Cortex of kidney (tissue), 1 donor: ENCODE data around the gene NARS2.
"Not testable (repeated sequence)": the region's sequence is repeated elsewhere in the genome, so short reads cannot be mapped to it uniquely, and the experiment has no call there.

Experiments used
- DNase-seq: peaks from one replicate; lab custom pipeline; 2025; lab: John Stamatoyannopoulos, UW

The NARS2 gene, protein sequence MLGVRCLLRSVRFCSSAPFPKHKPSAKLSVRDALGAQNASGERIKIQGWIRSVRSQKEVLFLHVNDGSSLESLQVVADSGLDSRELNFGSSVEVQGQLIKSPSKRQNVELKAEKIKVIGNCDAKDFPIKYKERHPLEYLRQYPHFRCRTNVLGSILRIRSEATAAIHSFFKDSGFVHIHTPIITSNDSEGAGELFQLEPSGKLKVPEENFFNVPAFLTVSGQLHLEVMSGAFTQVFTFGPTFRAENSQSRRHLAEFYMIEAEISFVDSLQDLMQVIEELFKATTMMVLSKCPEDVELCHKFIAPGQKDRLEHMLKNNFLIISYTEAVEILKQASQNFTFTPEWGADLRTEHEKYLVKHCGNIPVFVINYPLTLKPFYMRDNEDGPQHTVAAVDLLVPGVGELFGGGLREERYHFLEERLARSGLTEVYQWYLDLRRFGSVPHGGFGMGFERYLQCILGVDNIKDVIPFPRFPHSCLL

DNA sequence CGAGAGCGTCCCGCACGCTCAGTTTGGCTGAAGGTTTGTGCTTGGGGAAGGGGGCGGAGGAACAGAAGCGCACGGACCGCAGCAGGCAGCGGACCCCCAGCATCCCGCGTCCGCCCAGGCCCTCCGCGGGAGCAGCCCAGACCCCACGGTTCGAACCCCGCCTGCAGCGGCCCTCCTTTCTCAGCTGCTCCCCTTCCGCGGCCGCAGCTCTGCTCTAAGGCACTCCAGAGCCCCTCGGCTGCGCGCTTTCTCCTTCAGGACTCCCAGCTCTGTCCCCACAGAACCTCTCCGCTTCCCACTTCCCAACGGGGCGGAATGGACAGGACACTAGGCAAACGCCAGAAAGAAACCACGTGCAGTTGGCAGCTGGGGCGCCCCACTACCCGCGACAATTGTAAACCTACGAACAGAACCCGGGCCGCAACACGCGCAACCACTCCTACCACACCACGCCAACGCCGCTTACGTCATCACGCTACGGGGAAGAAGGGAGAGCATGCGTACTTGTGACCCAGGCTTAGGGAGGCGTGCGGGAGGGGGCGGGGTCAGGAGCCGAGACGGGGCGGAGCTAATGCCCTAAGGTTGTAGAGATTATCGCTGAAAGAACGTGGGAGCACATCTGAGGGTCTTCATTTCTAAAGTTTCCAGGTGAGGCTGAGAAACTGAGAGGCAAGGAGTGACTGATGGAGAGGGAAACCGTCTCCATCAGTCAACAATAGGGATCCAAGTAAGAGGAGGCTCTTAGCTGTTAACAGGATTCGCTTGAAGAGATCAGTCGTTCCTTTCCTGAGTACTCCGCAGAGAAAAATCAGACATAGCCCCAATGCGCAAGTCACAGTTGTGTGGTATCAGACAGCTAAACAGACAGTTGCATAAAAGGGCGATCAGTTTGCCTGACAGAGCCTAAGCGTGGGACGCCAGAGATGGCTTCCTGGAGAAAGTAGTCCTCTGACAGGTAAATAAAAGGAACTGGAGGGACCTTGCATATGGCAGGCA is at the start of gene NARS2:
TSS of gene NARS2 (minus strand) at position 479 of the 996 bp plus-strand sequence. CDS start at position 103, 376 bp downstream.
- DNase-seq = no peak

DNA sequence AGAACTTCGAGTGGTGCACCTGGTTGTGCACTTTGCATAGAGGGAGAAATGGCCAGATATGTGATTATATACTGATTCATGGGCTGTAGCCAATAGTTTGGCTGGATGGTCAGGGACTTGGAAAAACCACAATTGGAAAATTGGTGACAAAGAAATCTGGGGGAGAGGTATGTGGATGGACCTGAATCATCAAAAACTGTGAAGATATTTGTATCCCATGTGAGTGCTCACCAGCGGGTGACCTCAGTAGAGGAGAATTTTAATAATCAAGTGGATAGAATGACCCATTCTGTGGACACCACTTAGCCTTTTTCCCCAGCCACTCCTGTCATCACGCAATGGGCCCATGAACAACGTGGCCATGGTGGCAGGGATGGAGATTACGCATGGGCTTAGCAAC is 48.0 kb upstream of the NARS2 start:
- no peak for DNase-seq

DNA sequence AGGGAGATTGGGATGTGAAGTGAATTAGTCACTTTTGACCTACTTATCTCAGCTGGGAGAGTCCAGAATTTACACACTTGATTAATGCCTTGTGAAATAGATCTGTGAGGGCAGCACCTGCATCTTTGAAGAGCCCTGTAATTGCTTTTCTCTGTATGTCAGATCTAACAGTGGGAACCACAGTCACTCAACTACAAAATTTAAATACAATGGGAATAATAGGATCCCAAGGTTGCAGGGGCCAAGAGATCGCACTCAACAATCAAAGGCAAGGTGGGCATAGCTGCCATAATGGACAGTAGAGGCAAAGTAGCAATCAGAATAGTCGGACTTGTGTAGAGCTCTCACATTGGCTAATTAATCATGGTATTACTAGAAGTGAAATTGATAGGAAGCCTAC is 45.5 kb upstream of the NARS2 start:
- no peak for DNase-seq

GRCh38 chr11:78615724-78616123 is 41.1 kb upstream of the NARS2 start:
- no peak for DNase-seq

- no peak for DNase-seq
Observed at GRCh38 chr11:78613378-78613813, 38.7 kb upstream of the NARS2 start.

DNA sequence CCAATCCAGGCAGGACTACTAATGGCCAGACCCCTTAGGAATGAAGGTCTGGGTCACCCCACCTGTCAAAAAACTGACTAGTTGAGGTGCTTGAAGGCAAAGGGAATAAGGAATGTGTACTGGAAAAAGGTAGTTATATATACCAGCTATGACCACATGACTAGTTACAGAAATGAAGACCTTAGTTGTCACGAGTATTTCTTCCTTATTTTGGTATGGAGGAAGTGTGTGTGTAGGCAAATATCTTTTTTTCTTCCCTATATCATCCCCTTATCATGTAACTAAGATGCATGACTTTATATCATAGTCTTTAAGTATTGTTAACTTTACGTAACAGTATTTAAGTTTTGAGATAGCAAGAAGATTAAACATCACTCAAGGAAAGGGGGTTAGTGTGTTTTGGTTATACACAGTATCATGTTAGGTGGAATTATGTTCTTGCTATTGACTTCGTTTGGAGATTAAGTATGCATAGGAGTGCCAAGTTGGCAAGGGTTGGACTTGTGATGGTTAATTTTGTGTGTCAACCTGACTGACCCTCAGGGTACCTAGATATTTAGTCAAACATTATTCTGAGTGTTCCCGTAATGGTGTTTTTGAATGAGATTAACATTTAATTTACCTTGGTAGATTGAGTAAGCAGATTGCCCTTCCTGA is 38.2 kb upstream of the NARS2 start:
- DNase-seq = no peak

DNA sequence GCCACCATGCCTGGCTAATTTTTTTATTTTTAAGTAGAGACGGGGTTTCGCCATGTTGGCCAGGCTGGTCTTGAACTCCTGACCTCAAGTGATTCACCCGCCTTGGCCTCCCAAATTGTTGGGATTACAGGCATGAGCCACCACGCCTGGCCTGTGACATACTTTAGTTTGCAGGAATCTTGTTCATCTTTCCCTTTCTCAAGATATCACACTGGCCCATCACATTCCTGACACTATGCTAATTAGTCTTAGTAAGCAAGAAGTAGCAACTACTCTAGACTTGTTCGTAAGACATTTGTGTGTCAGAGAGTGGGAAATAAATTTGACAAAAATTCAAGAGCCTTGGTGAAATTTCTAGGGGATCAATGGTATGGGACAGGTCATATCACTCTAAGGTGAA is 34.7 kb upstream of the NARS2 start:
- DNase-seq = not testable (repeated sequence)

DNA sequence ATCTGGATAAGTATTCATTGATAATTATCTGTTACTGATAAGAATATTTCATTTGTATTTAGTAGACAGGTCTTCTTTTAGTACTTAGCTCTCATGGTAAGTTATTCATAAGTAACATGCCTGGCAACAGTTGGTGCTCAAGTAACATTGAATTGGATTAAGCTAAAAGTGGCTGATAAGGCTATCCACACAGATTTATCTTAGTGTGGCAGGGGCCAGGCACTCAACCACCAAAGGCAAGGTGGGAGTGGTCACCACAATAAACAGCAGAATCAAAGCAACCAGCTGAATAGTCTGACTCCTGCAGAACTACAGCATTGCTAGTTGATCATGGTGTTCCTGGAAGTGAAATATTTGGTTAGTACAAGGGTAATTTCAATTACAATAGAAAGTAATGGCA is 33.0 kb upstream of the NARS2 start:
- DNase-seq = no peak

DNA sequence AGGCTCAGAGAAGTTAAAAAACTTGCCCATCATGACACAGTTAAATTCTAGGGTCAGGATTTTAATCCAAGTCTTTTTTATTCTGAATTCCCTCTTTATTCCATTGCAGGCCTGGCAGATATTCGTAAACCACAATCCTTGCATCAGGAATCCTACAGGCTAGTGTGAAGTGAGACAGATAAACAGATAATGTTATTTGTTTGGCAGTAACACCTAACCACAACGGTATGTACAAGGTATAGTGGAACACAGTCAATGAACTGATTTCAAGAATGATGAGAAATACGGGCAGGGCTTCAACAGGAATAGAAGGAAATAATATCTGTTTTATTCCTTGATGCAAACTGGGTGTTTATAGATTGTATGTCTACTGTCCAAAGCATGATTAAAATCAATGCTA is 32.0 kb upstream of the NARS2 start:
- no peak for DNase-seq

DNA sequence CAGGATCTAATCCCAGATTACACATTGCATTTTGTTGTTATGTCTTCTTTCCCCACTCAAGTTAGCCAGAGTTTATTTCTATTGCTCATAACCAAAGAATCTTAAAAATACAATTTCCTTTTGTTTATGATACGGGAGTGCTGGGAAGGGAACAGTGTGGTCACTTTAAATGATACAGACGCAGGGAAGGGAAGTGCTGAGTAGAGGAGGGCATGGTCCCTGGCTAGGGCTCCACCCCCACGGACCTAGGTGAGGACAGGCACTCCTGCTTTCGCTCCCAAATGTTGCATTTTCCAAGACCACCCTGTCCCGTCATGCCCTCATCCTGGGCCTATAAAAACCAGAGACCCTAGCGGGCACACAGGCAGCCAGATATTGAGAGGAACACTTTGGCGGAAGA is 30.6 kb upstream of the NARS2 start:
- no peak for DNase-seq

GRCh38 chr11:78603792-78604191 is 29.1 kb upstream of the NARS2 start:
- no peak for DNase-seq

DNA sequence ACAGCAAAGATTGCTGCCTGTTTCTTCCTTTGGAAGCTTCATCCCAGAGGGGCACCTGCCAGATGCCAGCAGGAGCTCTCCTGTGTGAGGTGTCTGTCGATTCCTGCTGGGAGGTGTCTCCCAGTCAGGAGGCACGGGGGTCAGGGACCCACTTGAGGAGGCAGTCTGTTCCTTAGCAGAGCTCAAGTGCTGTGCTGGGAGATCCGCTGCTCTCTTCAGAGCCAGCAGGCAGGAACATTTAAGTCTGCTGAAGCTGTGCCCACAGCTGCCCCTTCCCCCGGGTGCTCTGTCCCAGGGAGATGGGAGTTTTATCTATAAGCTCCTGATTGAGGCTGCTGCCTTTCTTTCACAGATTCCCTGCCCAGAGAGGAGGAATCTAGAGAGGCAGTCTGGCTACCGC is 28.1 kb upstream of the NARS2 start:
- not testable (repeated sequence) for DNase-seq

DNA sequence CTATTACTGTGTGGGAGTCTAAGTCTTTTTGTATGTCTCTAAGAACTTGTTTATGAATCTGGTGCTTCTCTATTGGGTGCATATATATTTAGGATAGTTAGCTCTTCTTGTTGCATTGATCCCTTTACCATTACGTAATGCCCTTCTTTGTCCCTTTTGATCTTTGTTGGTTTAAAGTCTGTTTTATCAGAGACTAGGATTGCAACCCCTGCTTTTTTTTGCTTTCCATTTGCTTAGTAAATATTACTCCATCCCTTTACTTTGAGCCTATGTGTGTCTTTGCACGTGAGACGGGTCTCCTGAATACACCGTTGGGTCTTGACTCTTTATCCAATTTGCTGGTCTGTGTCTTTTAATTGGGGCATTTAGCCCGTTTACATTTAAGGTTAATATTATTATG is 26.4 kb upstream of the NARS2 start:
- DNase-seq = not testable (repeated sequence)

DNA sequence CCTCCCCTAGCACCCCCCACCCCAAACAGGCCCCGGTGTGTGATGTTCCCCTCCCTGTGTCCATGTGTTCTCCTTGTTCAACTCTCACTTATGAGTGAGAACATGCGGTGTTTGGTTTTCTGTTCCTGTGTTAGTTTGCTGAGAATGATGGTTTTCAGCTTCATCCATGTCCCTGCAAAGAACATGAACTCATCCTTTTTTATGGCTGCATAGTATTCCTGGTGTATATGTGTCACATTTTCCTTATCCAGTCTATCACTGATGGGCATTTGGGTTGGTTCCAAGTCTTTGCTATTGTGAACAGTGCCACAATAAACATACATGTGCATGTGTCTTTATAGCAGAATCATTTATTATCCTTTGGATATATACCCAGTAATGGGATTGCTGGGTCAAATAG is 22.9 kb upstream of the NARS2 start:
- not testable (repeated sequence) for DNase-seq

- DNase-seq = no peak
Observed at GRCh38 chr11:78595436-78596130, 20.9 kb upstream of the NARS2 start.

GRCh38 chr11:78594814-78595213 is 20.1 kb upstream of the NARS2 start:
- DNase-seq = no peak

DNA sequence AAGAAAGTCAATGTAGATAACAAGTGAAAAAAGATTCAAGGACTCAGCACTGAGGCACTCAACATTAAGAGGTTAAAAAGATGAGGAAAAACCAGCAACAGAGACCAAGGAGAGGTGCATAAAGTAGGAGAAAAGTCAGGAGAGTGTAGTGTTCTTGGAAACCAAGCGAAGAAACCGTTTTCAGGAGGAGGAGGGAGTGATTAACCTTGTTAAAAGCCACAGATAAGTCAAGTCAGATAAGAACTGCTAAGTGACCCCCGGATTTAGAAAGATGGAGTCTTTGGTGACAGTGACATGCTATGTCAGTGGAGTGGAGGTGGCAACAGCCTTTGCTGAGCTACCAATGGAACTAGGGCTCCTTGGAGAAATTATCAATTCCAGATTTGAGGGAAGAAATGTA is 13.9 kb upstream of the NARS2 start:
- no peak for DNase-seq

DNA sequence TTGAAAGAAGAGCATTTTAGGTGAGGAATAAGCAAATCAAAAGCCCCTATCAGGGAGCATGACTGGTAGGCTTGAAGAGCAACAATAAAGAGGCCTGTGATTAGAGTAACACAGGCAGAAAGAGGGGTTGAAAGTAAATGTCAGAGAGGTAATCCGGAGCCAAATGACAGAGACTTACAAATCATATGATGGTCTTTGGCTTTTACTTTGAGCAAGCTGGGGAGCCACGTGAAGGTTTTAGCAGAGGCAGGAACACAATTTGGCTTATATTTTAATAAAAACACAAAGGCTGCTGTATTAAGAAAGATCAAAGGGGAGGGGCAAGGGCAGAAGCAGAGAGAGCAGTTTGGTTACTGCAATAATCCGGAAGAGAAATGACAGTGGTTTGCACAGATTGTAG is 12.8 kb upstream of the NARS2 start:
- DNase-seq = no peak

GRCh38 chr11:78586452-78587046 is 11.9 kb upstream of the NARS2 start:
- DNase-seq = no peak

DNA sequence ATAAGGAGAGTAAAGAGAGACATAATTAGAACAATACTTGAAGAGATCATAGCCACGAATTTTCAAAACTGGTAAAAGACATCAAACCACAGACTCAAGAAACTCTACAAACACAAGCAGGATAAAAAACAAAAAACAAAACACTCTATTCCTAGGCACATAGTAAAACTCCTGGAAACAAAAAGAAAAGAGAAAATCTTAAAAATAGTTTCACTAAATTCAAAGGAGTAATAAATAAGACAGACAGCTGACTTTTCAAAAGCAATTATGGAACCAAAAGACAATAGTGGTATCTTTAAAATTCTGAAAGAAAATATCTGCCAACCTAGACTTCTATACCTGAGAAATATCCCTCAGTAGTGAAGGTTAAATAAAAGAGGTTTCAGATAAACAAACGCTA is 9.2 kb upstream of the NARS2 start:
- no peak for DNase-seq

DNA sequence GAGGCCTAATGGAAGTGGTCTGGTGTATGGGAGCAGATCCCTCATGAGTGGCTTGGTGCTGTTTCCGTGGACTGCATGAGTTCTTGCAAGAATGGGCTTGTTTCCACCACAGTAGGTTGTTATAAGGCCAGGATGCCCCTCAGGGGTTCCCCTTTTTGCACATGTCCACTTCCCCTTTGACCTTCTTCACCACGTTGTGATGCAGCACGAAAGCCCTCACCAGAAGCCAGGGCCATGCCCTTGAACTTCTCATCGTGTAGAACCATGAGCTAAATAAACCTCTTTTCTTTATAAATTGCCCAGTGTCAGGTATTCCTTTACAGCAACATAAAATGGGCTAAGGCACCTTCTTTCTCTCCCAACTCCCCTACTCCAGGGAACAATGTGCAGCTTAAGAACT is 2.8 kb upstream of the NARS2 start:
- no peak for DNase-seq
